ENCODE results near the gene DISP2.

DNA sequence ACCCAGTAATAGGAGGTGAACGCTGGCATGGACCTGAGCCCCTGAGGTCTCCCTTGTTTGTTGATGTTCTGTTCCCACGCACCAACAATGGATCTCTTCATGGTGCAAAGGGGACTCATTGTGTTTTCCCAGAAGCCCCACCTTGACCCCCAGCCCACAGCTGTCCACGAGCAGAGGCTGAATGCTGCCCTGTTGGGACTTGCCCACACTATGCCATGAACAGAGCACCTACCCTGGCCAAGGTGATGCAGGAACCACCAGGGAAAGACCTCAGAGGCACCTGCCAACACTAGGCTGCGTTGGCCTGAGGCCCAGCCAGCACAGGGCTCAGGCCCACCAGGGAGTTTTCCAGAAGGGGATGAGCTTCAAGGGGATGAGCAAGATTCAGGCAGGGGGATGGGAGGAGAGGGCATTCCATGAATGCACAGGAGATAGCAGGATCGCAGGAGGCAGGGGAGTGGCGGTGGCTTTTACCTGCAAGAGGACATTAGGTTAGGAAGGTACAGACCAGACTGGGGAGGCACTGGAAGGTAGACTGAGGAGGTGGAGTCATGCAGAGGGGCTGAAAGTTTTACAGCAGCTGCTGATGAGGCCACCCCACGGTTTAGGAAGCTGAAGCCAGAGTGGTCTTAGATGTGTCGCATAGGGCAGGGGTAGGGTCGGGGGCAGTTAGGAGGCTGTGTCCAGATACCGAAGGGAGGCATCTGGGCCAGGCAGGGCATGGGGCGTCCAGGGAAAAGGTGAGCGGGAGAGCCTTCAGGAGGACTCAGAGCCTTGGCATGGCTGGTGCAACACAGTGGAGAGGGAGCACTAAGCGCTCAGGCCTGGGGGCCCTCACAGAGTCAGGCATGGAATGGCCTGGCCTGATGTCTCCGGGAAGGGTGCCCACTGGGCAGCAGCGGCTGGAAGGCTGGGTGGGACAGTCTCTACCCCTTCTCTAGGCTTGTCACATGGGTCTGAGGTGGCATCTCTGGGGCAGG lies 11.2 kb upstream of the DISP2 start:
- TF ChIP-seq, protein P1, sequence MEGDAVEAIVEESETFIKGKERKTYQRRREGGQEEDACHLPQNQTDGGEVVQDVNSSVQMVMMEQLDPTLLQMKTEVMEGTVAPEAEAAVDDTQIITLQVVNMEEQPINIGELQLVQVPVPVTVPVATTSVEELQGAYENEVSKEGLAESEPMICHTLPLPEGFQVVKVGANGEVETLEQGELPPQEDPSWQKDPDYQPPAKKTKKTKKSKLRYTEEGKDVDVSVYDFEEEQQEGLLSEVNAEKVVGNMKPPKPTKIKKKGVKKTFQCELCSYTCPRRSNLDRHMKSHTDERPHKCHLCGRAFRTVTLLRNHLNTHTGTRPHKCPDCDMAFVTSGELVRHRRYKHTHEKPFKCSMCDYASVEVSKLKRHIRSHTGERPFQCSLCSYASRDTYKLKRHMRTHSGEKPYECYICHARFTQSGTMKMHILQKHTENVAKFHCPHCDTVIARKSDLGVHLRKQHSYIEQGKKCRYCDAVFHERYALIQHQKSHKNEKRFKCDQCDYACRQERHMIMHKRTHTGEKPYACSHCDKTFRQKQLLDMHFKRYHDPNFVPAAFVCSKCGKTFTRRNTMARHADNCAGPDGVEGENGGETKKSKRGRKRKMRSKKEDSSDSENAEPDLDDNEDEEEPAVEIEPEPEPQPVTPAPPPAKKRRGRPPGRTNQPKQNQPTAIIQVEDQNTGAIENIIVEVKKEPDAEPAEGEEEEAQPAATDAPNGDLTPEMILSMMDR (conservative IDR thresholded peaks at IDR 0.05), result no peak
- TF ChIP-seq ZFX (IDR thresholded peaks at IDR 0.05), result no peak

Data from C4-2B (cell line).